ENCODE data around the gene ZSWIM7.

ZSWIM7 gene

GRCh38 chr17:15928286-15928785 is 71.2 kb downstream of the ZSWIM7 start:
- DNase-seq = no peak

Data from NCI-H1105 treated with DMSO at 0.1 percent for 48 hours (cell line).